Esophagus squamous epithelium (tissue), 4 donors: ENCODE data around the gene PRICKLE3.

Source experiments
- CTCF ChIP-seq, 6 experiments: fragments of 450-650 bp in 4 of 6; fragments of 200-600 bp in 2 of 6; sonication (generic) in 2 of 6; IDR thresholded peaks; one replicate each; pipeline ENCODE4 v1.5.1; 2016 to 2019; ENCODE audit warnings: antibody characterized with exemption in 6 of 6, mild to moderate bottlenecking in 4 of 6, moderate library complexity in 4 of 6
- POLR2A ChIP-seq, 4 donors: fragments of 450-650 bp; IDR thresholded peaks; one replicate each; pipeline ENCODE4 v1.6.1; 2017; ENCODE audit warnings: antibody characterized with exemption in 4 of 4, mild to moderate bottlenecking in 4 of 4, moderate library complexity in 3 of 4

GRCh38 chrX:49172280-49172780 is 13.8 kb downstream of the PRICKLE3 start:
- TF ChIP-seq CTCF (IDR thresholded peaks at IDR 0.05) (no peak), POLR2A (IDR thresholded peaks at IDR 0.05) (peak in 1 of 4 donors; percentile 29)
